GM23338 (cell line): Measurements from ENCODE around the gene AFAP1.

Experiments used
- CREB1 ChIP-seq: fragments of 250-450 bp; sonication (Bioruptor Pico); IDR thresholded peaks from 2 replicates; pipeline ENCODE4 v1.5.0; 2020; ENCODE audit warnings: low read depth, mild to moderate bottlenecking, moderate library complexity
- CTCF ChIP-seq, 2 experiments: fragments of 200-600 bp in 1 of 2; sonication (generic) in 1 of 2; conservative IDR thresholded peaks; 2 replicates each; pipeline versions ENCODE4 v1.5.1 to v1.6.1; 2016 to 2017; ENCODE audit warnings: antibody characterized with exemption in 2 of 2, low read depth in 2 of 2, mild to moderate bottlenecking in 2 of 2, moderate library complexity in 1 of 2
- EZH2 ChIP-seq: fragments of 200-600 bp; sonication (generic); IDR thresholded peaks from one replicate; pipeline ENCODE4 v1.8.0; 2017; ENCODE audit warnings: antibody characterized with exemption, mild to moderate bottlenecking, low read depth; ENCODE audit not compliant: unreplicated experiment
- EZH2phosphoT487 ChIP-seq: fragments of 200-600 bp; sonication (generic); IDR thresholded peaks from one replicate; pipeline ENCODE4 v1.8.1; 2018; ENCODE audit warnings: antibody characterized with exemption; ENCODE audit not compliant: unreplicated experiment
- JUNB ChIP-seq: IDR thresholded peaks from one replicate; pipeline ENCODE4 v1.6.1; 2016; ENCODE audit warnings: antibody characterized with exemption; ENCODE audit not compliant: unreplicated experiment
- NANOG ChIP-seq: IDR thresholded peaks from 2 replicates; pipeline ENCODE4 v1.6.1; 2016; ENCODE audit warnings: antibody characterized with exemption, borderline replicate concordance
- POLR2AphosphoS5 ChIP-seq: IDR thresholded peaks from 2 replicates; pipeline ENCODE4 v1.6.1; 2016; ENCODE audit warnings: antibody characterized with exemption, low read depth
- REST ChIP-seq: IDR thresholded peaks from one replicate; pipeline ENCODE4 v1.6.1; 2018; ENCODE audit warnings: antibody characterized with exemption; ENCODE audit not compliant: unreplicated experiment
- STAT1 ChIP-seq: IDR thresholded peaks from one replicate; pipeline ENCODE4 v1.6.1; 2016; ENCODE audit warnings: antibody characterized with exemption; ENCODE audit not compliant: unreplicated experiment
- ZNF114 ChIP-seq: fragments of 250-450 bp; sonication (Bioruptor Pico); IDR thresholded peaks from 2 replicates; pipeline ENCODE4 v1.5.0; 2020; ENCODE audit warnings: mild to moderate bottlenecking, moderate library complexity
- ZNF331 ChIP-seq: fragments of 250-450 bp; sonication (Bioruptor Pico); IDR thresholded peaks from 2 replicates; pipeline ENCODE4 v1.5.0; 2020; ENCODE audit warnings: low read depth, mild to moderate bottlenecking, moderate library complexity

- no peak for TF ChIP-seq EZH2
- TF ChIP-seq EZH2phosphoT487 = no peak
- TF ChIP-seq CTCF (conservative IDR thresholded peaks at IDR 0.05; ENCODE audit: low read depth in 2 of 2) = no peak
- TF ChIP-seq REST = no peak
- no peak for TF ChIP-seq POLR2AphosphoS5
- TF ChIP-seq ZNF331 = no peak
- TF ChIP-seq ZNF114 = no peak
- no peak for TF ChIP-seq JUNB
- TF ChIP-seq CREB1 (CRISPR knock-in tag) = no peak
- TF ChIP-seq NANOG = no peak
- TF ChIP-seq STAT1 = no peak
Measured at GRCh38 chr4:7722766-7723387, 216.8 kb downstream of the AFAP1 start.
